HT1080 (cell line): Measurements from ENCODE around the gene SUMF1. TPM values are rescaled to one million over a fixed set of nuclear protein-coding genes. Genes with fewer than 3 reads are reported as not detected.
"Not testable (repeated sequence)": the region's sequence is repeated elsewhere in the genome, so short reads cannot be mapped to it uniquely, and the experiment has no call there.

ENCODE experiments used
- DNase-seq: peaks from one replicate; pipeline ENCODE4 v3.0.0-alpha.2; 2015; ENCODE audit warnings: low read depth
- total RNA-seq: library from RNA; depleted of rRNA; stranded (reverse); fragments of >200 nt; shearing (Covaris generic); gene quantifications from 2 replicates; pipeline ENCODE4 v1.2.3, GENCODE V29; 2014

SUMF1 gene
- total RNA-seq, 1 experiment from 2014 or later = 37.5 TPM

GRCh38 chr3:4461468-4462090 lies 5.5 kb downstream of the SUMF1 start:
- DNase-seq = no peak

GRCh38 chr3:4460334-4460733 lies 6.7 kb downstream of the SUMF1 start:
- no peak for DNase-seq

- DNase-seq = no peak
Measured at GRCh38 chr3:4458961-4459360, 8.1 kb downstream of the SUMF1 start.

- DNase-seq = not testable (repeated sequence)
Measured at GRCh38 chr3:4456780-4457179, 10.3 kb downstream of the SUMF1 start.

- DNase-seq = no peak
Measured at GRCh38 chr3:4454142-4454541, 12.9 kb downstream of the SUMF1 start.

- DNase-seq = no peak
Measured at GRCh38 chr3:4449043-4449805, 17.8 kb downstream of the SUMF1 start.

- DNase-seq = no peak
Measured at GRCh38 chr3:4448187-4448586, 18.9 kb downstream of the SUMF1 start.

GRCh38 chr3:4447295-4447999 lies 19.6 kb downstream of the SUMF1 start:
- DNase-seq = no peak

GRCh38 chr3:4440951-4441350 lies 26.1 kb downstream of the SUMF1 start:
- no peak for DNase-seq

- DNase-seq = no peak
Measured at GRCh38 chr3:4438296-4438695, 28.8 kb downstream of the SUMF1 start.

- no peak for DNase-seq
Measured at GRCh38 chr3:4432259-4432658, 34.8 kb downstream of the SUMF1 start.

- DNase-seq = no peak
Measured at GRCh38 chr3:4429648-4430350, 37.3 kb downstream of the SUMF1 start.

- peak; percentile 85 for DNase-seq
Measured at GRCh38 chr3:4426782-4427344, 40.2 kb downstream of the SUMF1 start.

GRCh38 chr3:4426261-4426781 lies 40.7 kb downstream of the SUMF1 start:
- DNase-seq = no peak

GRCh38 chr3:4425707-4426106 lies 41.4 kb downstream of the SUMF1 start:
- no peak for DNase-seq

- no peak for DNase-seq
Measured at GRCh38 chr3:4425055-4425454, 42.0 kb downstream of the SUMF1 start.

GRCh38 chr3:4421121-4421520 lies 45.9 kb downstream of the SUMF1 start:
- peak; percentile 93 for DNase-seq

GRCh38 chr3:4419920-4420319 lies 47.1 kb downstream of the SUMF1 start:
- no peak for DNase-seq

- DNase-seq = no peak
Measured at GRCh38 chr3:4419386-4419785, 47.7 kb downstream of the SUMF1 start.

- no peak for DNase-seq
Measured at GRCh38 chr3:4418156-4418555, 48.9 kb downstream of the SUMF1 start.

- peak; percentile 66 for DNase-seq
Measured at GRCh38 chr3:4417449-4417848, 49.6 kb downstream of the SUMF1 start.
